Keratinocyte (primary cell): ENCODE data around the gene NUDT7. TPM values are rescaled to one million over a fixed set of nuclear protein-coding genes. Genes with fewer than 3 reads are reported as not detected.

Experiments used
- DNase-seq: peaks from one replicate; pipeline ENCODE4 v3.0.0-alpha.2; 2011; ENCODE audit warnings: low read depth, missing footprints, low spot score
- FAIRE-seq: peaks from 2 replicates; lab custom pipeline; 2011; peaks lifted over from hg19 to GRCh38; lab: Jason Lieb, UNC
- H2AFZ ChIP-seq: 2 replicates; pipeline ENCODE4 v1.6.0; 2012; ENCODE audit warnings: low read length, control low read depth, inconsistent platforms; ENCODE audit not compliant: control insufficient read depth
- H3K27ac ChIP-seq: 2 replicates; pipeline ENCODE4 v1.5.1; 2011; ENCODE audit warnings: low read length; ENCODE audit not compliant: control insufficient read depth, insufficient read depth
- H3K27me3 ChIP-seq: 3 replicates; pipeline ENCODE4 v1.6.0; 2011; ENCODE audit warnings: low read length; ENCODE audit not compliant: control insufficient read depth, insufficient read depth; ENCODE audit errors: extremely low read depth
- H3K36me3 ChIP-seq, 2 experiments: 2 replicates in 1 of 2; 3 replicates in 1 of 2; pipeline ENCODE4 v1.5.1; 2011; ENCODE audit warnings: low read length in 2 of 2, mild to moderate bottlenecking in 1 of 2; ENCODE audit not compliant: control insufficient read depth in 2 of 2, insufficient read depth in 2 of 2; ENCODE audit errors: extremely low read depth in 1 of 2
- H3K4me1 ChIP-seq: 3 replicates; pipeline ENCODE4 v1.5.1; 2011; ENCODE audit warnings: low read length; ENCODE audit not compliant: control insufficient read depth, insufficient read depth; ENCODE audit errors: extremely low read depth
- H3K4me2 ChIP-seq: 3 replicates; pipeline ENCODE4 v1.6.0; 2011; ENCODE audit warnings: low read depth, low read length; ENCODE audit not compliant: control insufficient read depth, insufficient read depth; ENCODE audit errors: extremely low read depth
- H3K4me3 ChIP-seq, 3 experiments: fragments of 200-600 bp in 1 of 3; sonication (generic) in 1 of 3; 2 replicates in 2 of 3; 3 replicates in 1 of 3; pipeline ENCODE4 v1.5.1; 2011 to 2016; ENCODE audit warnings: low read length in 3 of 3, mild to moderate bottlenecking in 3 of 3, control low read depth in 2 of 3, inconsistent platforms in 1 of 3, low read depth in 1 of 3, mixed read lengths in 1 of 3, mixed run types in 1 of 3, moderate library complexity in 1 of 3; ENCODE audit not compliant: control insufficient read depth in 2 of 3, insufficient read depth in 2 of 3; ENCODE audit errors: extremely low read depth in 1 of 3
- H3K79me2 ChIP-seq: 2 replicates; pipeline ENCODE4 v1.6.0; 2012; ENCODE audit warnings: low read length; ENCODE audit not compliant: control insufficient read depth, insufficient read depth
- H3K9ac ChIP-seq: 3 replicates; pipeline ENCODE4 v1.6.0; 2011; ENCODE audit warnings: low read length; ENCODE audit not compliant: control insufficient read depth, insufficient read depth; ENCODE audit errors: extremely low read depth
- H3K9me1 ChIP-seq: 3 replicates; pipeline ENCODE4 v1.6.0; 2011; ENCODE audit warnings: low read length; ENCODE audit not compliant: control insufficient read depth, insufficient read depth; ENCODE audit errors: extremely low read depth
- H3K9me3 ChIP-seq: 2 replicates; pipeline ENCODE4 v1.5.1; 2012; ENCODE audit warnings: low read depth, low read length; ENCODE audit not compliant: control insufficient read depth
- H4K20me1 ChIP-seq: 3 replicates; pipeline ENCODE4 v1.6.0; 2011; ENCODE audit warnings: low read length; ENCODE audit not compliant: control insufficient read depth, insufficient read depth; ENCODE audit errors: extremely low read depth
- CTCF ChIP-seq, 3 experiments: IDR thresholded peaks in 1 of 3; conservative IDR thresholded peaks in 1 of 3; optimal IDR thresholded peaks in 1 of 3; 2 replicates in 2 of 3; 3 replicates in 1 of 3; pipeline versions ENCODE3 to v1.5.1; 2011; ENCODE audit warnings: low read length in 3 of 3, mild to moderate bottlenecking in 3 of 3, moderate library complexity in 2 of 3, control low read depth in 1 of 3, inconsistent platforms in 1 of 3; ENCODE audit not compliant: insufficient read depth in 2 of 3; ENCODE audit errors: extremely low read depth in 1 of 3
- EZH2 ChIP-seq: IDR thresholded peaks from one replicate; pipeline ENCODE4 v1.6.1; 2012; ENCODE audit warnings: inconsistent platforms, mild to moderate bottlenecking, low read length, moderate library complexity
- dilution Hi-C: fragments of 300-500 bp; cut with MboI; formaldehyde crosslinking; loops from one replicate; pipeline ENCODE4 v1.7.0; 2020; ENCODE audit warnings: low sequenced_read_pairs; ENCODE audit not compliant: extremely low pct_ligation_motif_present
- polyA plus RNA-seq, 5 experiments: library from polyadenylated mRNA; depleted of rRNA in 3 of 5; stranded (reverse) in 3 of 5; stranded (forward) in 1 of 5; unstranded in 1 of 5; fragments of >200 nt; gene quantifications; 1 replicate in 1 of 5; 2 replicates in 3 of 5; 3 replicates in 1 of 5; pipeline versions ENCODE4 v1.2.1 to v1.2.3, GENCODE V29; 2011 to 2012; ENCODE audit warnings: missing spikeins in 2 of 5, low read depth in 1 of 5, low replicate concordance in 1 of 5

The NUDT7 gene
- polyA plus RNA-seq, 1 donor (not counting 4 experiments of a cell fraction or from before 2014, with no cell fraction given): 14.6 TPM

GRCh38 chr16:77715145-77715544, 7.2 kb upstream of the NUDT7 start:
- H3K9me3 ChIP-seq: no peaks in the 10 kb centered on the region
- no peak overlapping the region for H3K27ac ChIP-seq
- FAIRE-seq: no peak
- no peaks in the 10 kb centered on the region for H4K20me1 ChIP-seq
- no peaks in the 10 kb centered on the region for H3K9me1 ChIP-seq
- no peaks in the 10 kb centered on the region for H3K79me2 ChIP-seq
- DNase-seq: no peak
- no peak overlapping the region for H2AFZ ChIP-seq
- H3K4me2 ChIP-seq: no peak overlapping the region
- dilution Hi-C loops: no loop called here
- no peaks in the 10 kb centered on the region for H3K36me3 ChIP-seq
- H3K9ac ChIP-seq: no peak overlapping the region
- no peaks in the 10 kb centered on the region for H3K27me3 ChIP-seq
- TF ChIP-seq CTCF (optimal IDR thresholded peaks at IDR 0.05 in 1 of 3, IDR thresholded peaks at IDR 0.05 in 1 of 3, conservative IDR thresholded peaks at IDR 0.05 in 1 of 3; ENCODE audit: extremely low read depth in 1 of 3, insufficient read depth in 2 of 3, low read length in 3 of 3) (no peak), EZH2 (no peak)
- H3K4me1 ChIP-seq: no peaks in the 10 kb centered on the region
- no peak overlapping the region for H3K4me3 ChIP-seq

- H3K4me3 ChIP-seq: peak overlapping the region in 2 of 3 experiments; percentile 36 to 38
- dilution Hi-C loops: no loop called here
- peak overlapping the region; percentile 10 for H3K27ac ChIP-seq
Observed at GRCh38 chr16:77721752-77722308, 484 bp upstream of the NUDT7 start.

More at GRCh38 chr16:77721752-77722308, 484 bp upstream of the NUDT7 start:
- Histone ChIP-seq H3K4me1 (peaks cover 9% of the 10 kb centered on the region), H3K9ac (peak overlapping the region; percentile 38), H3K27me3 (no peaks in the 10 kb centered on the region), H3K9me1 (no peaks in the 10 kb centered on the region), H3K9me3 (no peaks in the 10 kb centered on the region), H3K36me3 (no peaks in the 10 kb centered on the region), H4K20me1 (no peaks in the 10 kb centered on the region), H2AFZ (peak overlapping the region; percentile 68), H3K79me2 (no peaks in the 10 kb centered on the region), H3K4me2 (peak overlapping the region; percentile 75)
- TF ChIP-seq EZH2 (no peak), CTCF (optimal IDR thresholded peaks at IDR 0.05 in 1 of 3, IDR thresholded peaks at IDR 0.05 in 1 of 3, conservative IDR thresholded peaks at IDR 0.05 in 1 of 3; ENCODE audit: extremely low read depth in 1 of 3, insufficient read depth in 2 of 3, low read length in 3 of 3) (no peak)
- FAIRE-seq (no peak), DNase-seq (no peak)
